GM12891 (cell line): Measurements from ENCODE around the gene ZNF496.

ENCODE experiments used
- DNase-seq: peaks from one replicate; pipeline ENCODE4 v3.0.0; 2011; ENCODE audit warnings: low spot score; ENCODE audit not compliant: insufficient read length
- FAIRE-seq: peaks from 2 replicates; lab custom pipeline; 2011; peaks lifted over from hg19 to GRCh38; lab: Jason Lieb, UNC
- PAX5 ChIP-seq: IDR thresholded peaks from 2 replicates; pipeline ENCODE4 v1.6.1; 2011; ENCODE audit warnings: low read length, moderate library complexity, mild to moderate bottlenecking; ENCODE audit not compliant: insufficient read depth, severe bottlenecking
- POLR2A ChIP-seq: IDR thresholded peaks from 2 replicates; pipeline ENCODE4 v1.6.1; 2011; ENCODE audit warnings: low read depth, low read length, control low read depth
- POLR2AphosphoS5 ChIP-seq: IDR thresholded peaks from 2 replicates; pipeline ENCODE4 v1.6.1; 2011; ENCODE audit warnings: low read depth, low read length, control low read depth
- POU2F2 ChIP-seq: IDR thresholded peaks from 2 replicates; pipeline ENCODE4 v1.6.1; 2011; ENCODE audit warnings: low read depth, mild to moderate bottlenecking, control low read depth, low read length, moderate library complexity
- SPI1 ChIP-seq: IDR thresholded peaks from 2 replicates; pipeline ENCODE4 v1.6.1; 2011; ENCODE audit warnings: low read depth, low read length, control low read depth
- TAF1 ChIP-seq: IDR thresholded peaks from 2 replicates; pipeline ENCODE4 v1.6.1; 2011; ENCODE audit warnings: low read depth, low read length, control low read depth

The ZNF496 gene

DNA sequence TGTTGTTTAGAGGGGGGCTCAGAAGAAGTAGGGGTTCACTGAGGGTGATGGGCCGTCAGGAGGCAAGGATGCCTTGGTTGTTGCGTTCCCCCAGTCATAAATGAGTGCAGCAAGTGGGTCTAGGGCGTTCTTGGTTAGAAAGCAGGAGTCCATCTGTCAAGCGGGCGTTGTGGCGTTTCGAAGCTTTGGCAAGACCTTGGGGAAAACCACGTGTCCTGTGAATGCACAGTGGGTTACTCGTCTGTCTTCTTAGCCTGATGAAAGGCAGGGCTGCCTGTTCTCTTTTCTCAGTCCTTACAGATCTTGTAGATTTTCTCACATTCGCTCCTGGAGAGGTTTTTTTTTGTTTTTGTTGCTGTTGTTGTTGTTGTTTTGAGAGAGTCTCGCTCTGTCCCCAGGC, 6.3 kb upstream of the ZNF496 start:
- TF ChIP-seq TAF1 (no peak), POLR2A (no peak), SPI1 (no peak), POLR2AphosphoS5 (no peak), POU2F2 (no peak), PAX5 (no peak)
- DNase-seq (no peak), FAIRE-seq (no peak)

DNA sequence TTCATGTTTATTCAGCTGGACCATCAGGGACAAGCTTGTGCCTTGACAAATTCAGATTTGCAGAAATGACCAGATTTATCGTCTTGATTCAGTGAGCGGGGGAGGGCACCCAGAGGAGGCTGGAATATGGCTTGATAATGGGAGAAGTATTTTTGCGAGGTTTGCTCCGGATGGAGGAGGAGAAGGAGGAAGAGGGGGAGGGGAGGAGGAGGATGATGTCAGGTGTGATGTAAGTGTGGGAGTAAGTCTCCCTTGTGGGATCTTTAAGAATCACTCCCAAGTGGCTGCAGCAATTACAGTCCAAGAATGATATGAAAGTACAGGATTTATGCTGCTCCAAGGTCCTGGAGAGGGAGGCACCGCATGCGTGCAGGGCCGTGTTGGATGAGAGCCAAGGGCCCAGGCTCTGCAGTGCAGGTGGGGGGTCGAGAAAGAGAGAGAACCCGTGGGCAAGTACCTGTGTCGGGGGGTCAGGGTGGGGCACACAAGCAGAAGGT, 5.6 kb upstream of the ZNF496 start:
- DNase-seq (no peak), FAIRE-seq (no peak)
- no peak for TF ChIP-seq TAF1
- TF ChIP-seq SPI1: no peak
- no peak for TF ChIP-seq PAX5
- TF ChIP-seq POLR2A: no peak
- no peak for TF ChIP-seq POU2F2

- no peak for DNase-seq
- TF ChIP-seq POLR2A (no peak), POU2F2 (no peak), POLR2AphosphoS5 (no peak), TAF1 (no peak), SPI1 (no peak), PAX5 (no peak)
- FAIRE-seq: no peak
These were observed 4.7 kb upstream of the ZNF496 start for GRCh38 chr1:247336390-247336789.

GRCh38 chr1:247335882-247336281, 4.2 kb upstream of the ZNF496 start:
- FAIRE-seq (no peak), DNase-seq (no peak)
- TF ChIP-seq POU2F2 (no peak), POLR2A (no peak), PAX5 (no peak), POLR2AphosphoS5 (no peak), SPI1 (no peak)

- FAIRE-seq: no peak
- no peak for DNase-seq
- TF ChIP-seq POU2F2: no peak
- TF ChIP-seq POLR2AphosphoS5: no peak
- no peak for TF ChIP-seq SPI1
- TF ChIP-seq PAX5: no peak
- TF ChIP-seq POLR2A: no peak
- TF ChIP-seq TAF1: no peak
These were observed 2.9 kb upstream of the ZNF496 start for GRCh38 chr1:247334378-247335133.

DNA sequence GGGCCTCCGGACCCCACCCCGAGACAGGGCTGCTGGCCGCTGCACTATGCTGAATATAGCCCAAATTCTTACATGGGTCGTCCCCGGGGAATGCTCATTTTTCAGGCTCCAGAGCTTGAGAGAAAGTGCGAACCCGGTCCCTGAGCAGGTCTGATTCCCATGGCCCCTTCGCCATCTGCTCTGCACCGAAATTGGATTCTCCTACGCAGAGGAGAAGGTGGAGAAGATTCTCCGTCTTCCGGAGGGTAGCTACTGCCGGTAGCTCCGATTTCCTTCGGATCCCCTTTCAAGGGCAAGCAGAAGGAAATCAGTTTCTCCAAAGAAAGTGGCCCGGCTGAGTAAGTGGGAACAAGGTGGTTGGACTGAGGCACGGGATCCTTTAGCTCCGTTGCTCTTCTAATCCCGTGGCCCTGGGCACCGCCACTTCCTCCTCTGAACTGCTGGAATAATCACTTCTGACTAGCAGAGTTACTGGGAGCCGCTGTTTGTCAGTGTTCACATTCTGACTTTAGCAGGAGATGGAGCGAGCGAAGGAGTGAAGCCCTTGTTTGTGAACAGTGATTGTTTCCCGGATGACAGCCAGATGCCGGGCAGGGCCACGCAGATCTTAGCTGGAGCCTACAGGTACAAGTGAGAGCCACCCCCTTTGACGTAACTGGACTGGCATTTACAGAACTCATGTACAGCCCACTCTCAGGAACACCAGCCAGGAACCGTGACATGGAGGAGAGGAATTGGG, 1.1 kb upstream of the ZNF496 start:
- FAIRE-seq (no peak), DNase-seq (no peak)
- TF ChIP-seq PAX5: no peak
- TF ChIP-seq POU2F2: no peak

DNA sequence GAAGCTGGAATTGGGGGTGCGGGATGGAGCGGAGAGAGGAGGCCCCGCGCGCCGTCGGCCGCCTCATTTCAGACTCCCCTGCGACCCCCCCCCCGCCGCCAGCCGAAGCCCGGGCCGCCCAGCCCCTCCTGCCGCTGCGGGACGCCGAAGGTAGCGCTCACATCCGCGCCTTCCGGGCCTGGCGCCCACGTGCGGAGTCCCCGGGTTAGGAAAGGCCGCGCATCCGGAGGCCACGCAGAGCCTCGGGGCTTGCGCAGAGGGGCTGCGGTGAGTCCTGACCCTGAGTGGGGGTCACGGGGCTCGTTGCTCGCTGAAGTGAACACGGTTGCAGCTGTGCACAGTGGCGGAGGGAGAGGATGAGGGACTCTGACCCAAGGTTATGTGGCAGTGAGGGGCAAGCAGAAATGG, 552 bp upstream of the ZNF496 start:
- FAIRE-seq (no peak), DNase-seq (peak; percentile 57)
- TF ChIP-seq POU2F2 (0 out of 2 replicates have a peak, but pooled peaks have one; percentile 33), SPI1 (no peak)

DNA sequence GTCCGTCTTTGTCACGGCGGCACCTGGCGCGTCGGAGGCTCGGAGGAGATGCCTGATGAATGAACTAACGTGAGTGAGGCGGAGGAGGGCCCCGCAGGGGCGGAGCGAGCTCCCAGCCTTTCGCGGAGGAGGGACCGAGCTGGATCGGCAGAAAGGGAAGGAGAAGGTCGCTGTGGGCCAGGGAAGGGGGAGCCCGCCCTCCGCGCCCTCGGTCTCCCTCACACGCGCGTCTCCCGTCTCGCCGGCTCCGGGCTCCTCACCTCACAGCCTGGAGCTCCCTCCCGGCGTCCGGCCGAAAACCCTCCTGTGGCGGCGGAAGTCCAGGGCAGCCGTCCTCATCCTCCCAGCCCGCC, 519 bp downstream of the ZNF496 start:
- no peak for TF ChIP-seq POU2F2
- TF ChIP-seq POLR2A: no peak
- TF ChIP-seq PAX5: no peak
- TF ChIP-seq POLR2AphosphoS5: no peak
- TF ChIP-seq SPI1: no peak
- TF ChIP-seq TAF1: no peak
- DNase-seq: peak; percentile 80
- peak; percentile 33 for FAIRE-seq

- FAIRE-seq (no peak), DNase-seq (no peak)
- TF ChIP-seq PAX5 (no peak), POU2F2 (no peak), POLR2A (no peak), SPI1 (no peak), TAF1 (no peak), POLR2AphosphoS5 (no peak)
These were observed 1.0 kb downstream of the ZNF496 start for GRCh38 chr1:247330548-247331171.

- FAIRE-seq (no peak), DNase-seq (no peak)
- TF ChIP-seq SPI1 (no peak), TAF1 (no peak), POLR2AphosphoS5 (no peak), POU2F2 (no peak), POLR2A (no peak), PAX5 (no peak)
These were observed 2.5 kb downstream of the ZNF496 start for GRCh38 chr1:247329097-247329617.
